PC-9 (cell line): Measurements from ENCODE around the gene LAMC2.

Experiments
- CTCF ChIP-seq: fragments of 200-600 bp; sonication (generic); conservative IDR thresholded peaks from 2 replicates; pipeline ENCODE4 v1.6.1; 2017; ENCODE audit warnings: mixed run types, antibody characterized with exemption, mild to moderate bottlenecking, moderate library complexity
- EZH2 ChIP-seq: fragments of 200-600 bp; sonication (generic); IDR thresholded peaks from 2 replicates; pipeline ENCODE4 v1.8.0; 2017; ENCODE audit warnings: antibody characterized with exemption, low read depth

DNA sequence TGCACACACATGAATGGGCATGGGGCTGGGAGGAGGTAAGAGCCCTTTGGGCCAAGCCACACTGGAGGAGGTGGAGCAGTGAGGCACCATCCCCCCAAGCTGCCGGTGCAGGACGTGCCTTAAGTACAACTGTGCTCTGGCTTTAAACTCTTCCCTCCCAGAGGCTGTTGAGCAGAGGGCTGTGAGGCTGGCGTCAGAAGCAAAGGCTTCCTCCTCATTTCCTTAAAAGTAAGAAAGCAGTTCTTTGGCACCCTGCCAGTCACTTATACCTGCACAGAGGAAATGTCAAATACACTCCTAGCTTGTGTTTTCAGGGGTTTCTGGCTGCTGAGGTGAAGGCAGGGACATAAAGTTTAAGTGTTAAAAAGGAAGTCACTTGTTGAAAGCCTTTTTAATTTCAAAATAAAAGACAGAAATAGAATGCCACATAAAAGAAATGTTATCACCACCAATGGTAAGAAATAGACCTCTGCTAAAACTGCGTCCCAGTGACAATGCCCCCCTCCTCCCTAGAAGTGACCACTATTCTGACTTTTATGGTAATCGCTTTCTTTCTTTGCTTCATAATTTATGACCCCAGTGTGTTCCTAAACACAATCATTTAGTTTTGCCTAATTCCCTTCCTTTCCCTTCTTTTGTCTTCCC lies 33.0 kb downstream of the LAMC2 start:
- TF ChIP-seq CTCF (no peak), EZH2 (no peak)
